Type B pancreatic cell (in vitro differentiated cells): ENCODE results near the gene CACNA1S. TPM values are rescaled to one million over a fixed set of nuclear protein-coding genes. Genes with fewer than 3 reads are reported as not detected.

Source experiments
- DNase-seq: peaks from one replicate; pipeline ENCODE4 v3.0.0; 2021; ENCODE audit warnings: mixed read lengths; ENCODE audit not compliant: unreplicated experiment; ENCODE audit errors: extremely low spot score
- H3K27ac Mint-ChIP-seq: 2 replicates; pipeline ENCODE4 v1.8.0; 2021; ENCODE audit warnings: mild to moderate bottlenecking, mixed read lengths
- H3K27me3 Mint-ChIP-seq: 2 replicates; pipeline ENCODE4 v1.8.0; 2021; ENCODE audit warnings: mixed read lengths
- H3K36me3 Mint-ChIP-seq: 2 replicates; pipeline ENCODE4 v1.8.0; 2021; ENCODE audit warnings: mixed read lengths
- H3K4me1 Mint-ChIP-seq: one replicate; pipeline ENCODE4 v1.8.0; 2021; ENCODE audit warnings: mixed read lengths; ENCODE audit not compliant: unreplicated experiment
- H3K4me3 Mint-ChIP-seq: 2 replicates; pipeline ENCODE4 v1.8.0; 2021; ENCODE audit warnings: mild to moderate bottlenecking, mixed read lengths
- H3K9me3 Mint-ChIP-seq: 2 replicates; pipeline ENCODE4 v1.8.0; 2021; ENCODE audit warnings: mixed read lengths
- total RNA-seq: library from RNA; stranded (reverse); gene quantifications from 2 replicates; pipeline ENCODE4 v1.2.1, GENCODE V29; 2021; ENCODE audit warnings: low replicate concordance
- TF ChIP-seq, protein P1 (sequence below): fragments of 200-600 bp; sonication (generic); conservative IDR thresholded peaks from 2 replicates; pipeline ENCODE4 v1.5.0; 2021; ENCODE audit warnings: antibody characterized with exemption, mild to moderate bottlenecking

Gene CACNA1S
- total RNA-seq, 1 donor from 2014 or later, result 0.12 TPM

DNA sequence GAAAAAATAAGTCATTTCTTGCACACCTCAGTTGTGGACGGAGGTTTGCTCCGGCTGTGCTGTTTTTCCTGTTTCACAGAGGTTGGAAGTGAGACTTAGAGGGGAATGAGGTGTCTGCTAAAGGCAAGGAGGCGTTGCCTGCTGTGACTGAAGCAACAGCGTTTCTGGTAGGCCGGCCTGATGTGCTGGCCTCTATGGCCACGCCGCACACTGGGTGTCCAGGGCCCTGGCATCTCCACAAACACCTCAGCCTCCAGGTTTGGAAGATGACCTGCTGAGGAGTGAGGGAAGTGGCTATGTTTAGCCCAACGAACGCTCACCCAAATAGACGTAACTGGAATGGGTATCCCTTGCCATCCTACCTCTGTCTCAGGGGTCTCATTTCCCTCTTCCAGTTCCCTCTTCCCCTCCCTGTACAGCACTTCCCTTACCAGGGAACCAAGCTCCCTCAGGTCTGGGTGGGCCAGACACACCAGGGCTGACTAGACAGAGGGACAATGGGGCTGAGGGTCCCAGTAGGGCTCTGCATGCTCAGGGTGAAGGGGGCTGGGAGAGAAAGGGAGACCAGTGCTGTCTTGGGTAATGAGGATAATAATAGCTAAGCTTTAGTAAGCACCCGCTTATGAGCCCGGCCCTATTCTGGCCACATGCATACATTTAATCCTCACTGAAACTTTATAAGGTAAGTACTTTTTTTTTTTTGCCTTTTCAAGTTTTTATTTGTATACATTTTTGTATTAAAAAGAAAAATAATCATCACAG is 11.9 kb downstream of the CACNA1S start:
- no peaks in the 10 kb centered on the region for H3K36me3 Mint-ChIP-seq
- TF ChIP-seq, protein P1, sequence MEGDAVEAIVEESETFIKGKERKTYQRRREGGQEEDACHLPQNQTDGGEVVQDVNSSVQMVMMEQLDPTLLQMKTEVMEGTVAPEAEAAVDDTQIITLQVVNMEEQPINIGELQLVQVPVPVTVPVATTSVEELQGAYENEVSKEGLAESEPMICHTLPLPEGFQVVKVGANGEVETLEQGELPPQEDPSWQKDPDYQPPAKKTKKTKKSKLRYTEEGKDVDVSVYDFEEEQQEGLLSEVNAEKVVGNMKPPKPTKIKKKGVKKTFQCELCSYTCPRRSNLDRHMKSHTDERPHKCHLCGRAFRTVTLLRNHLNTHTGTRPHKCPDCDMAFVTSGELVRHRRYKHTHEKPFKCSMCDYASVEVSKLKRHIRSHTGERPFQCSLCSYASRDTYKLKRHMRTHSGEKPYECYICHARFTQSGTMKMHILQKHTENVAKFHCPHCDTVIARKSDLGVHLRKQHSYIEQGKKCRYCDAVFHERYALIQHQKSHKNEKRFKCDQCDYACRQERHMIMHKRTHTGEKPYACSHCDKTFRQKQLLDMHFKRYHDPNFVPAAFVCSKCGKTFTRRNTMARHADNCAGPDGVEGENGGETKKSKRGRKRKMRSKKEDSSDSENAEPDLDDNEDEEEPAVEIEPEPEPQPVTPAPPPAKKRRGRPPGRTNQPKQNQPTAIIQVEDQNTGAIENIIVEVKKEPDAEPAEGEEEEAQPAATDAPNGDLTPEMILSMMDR, result no peak
- peaks cover 17% of the 10 kb centered on the region for H3K4me1 Mint-ChIP-seq
- H3K27ac Mint-ChIP-seq, result no peak overlapping the region
- no peaks in the 10 kb centered on the region for H3K9me3 Mint-ChIP-seq
- H3K4me3 Mint-ChIP-seq, result no peak overlapping the region
- H3K27me3 Mint-ChIP-seq, result no peaks in the 10 kb centered on the region
- no peak for DNase-seq

DNA sequence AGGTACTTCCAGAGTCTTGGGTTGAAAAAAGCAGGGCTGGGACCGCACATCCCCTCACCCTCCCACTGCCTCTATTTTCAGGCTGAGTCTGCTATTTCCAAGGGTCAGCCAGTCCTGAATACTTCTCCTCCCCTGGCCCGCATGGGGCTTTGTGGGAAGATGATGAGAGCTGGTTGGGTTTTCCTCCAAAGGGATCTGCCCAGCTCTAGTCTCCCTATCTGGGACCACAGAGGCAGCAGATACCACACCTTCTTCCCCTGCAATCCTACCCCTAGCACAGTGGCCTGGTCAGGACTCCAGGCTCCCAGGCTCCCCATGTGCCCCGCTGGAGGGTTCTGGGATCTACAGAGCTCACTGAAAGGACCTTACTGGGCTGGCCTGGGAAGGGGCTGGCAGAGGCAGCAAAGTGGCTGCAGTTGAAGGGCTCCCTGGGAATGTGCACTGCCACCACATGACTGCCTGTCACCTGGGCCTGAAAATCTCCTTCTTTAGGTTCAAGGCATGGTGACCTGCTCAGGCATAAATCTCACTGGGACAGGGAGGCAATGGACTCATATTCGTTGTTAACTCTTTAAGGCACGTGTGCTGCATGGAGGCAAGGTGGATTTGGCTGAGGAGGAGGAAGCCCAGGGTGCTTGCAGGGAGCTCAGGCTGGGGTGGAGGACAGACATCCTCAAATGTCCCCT is 13.1 kb downstream of the CACNA1S start:
- H3K36me3 Mint-ChIP-seq, result no peaks in the 10 kb centered on the region

DNA sequence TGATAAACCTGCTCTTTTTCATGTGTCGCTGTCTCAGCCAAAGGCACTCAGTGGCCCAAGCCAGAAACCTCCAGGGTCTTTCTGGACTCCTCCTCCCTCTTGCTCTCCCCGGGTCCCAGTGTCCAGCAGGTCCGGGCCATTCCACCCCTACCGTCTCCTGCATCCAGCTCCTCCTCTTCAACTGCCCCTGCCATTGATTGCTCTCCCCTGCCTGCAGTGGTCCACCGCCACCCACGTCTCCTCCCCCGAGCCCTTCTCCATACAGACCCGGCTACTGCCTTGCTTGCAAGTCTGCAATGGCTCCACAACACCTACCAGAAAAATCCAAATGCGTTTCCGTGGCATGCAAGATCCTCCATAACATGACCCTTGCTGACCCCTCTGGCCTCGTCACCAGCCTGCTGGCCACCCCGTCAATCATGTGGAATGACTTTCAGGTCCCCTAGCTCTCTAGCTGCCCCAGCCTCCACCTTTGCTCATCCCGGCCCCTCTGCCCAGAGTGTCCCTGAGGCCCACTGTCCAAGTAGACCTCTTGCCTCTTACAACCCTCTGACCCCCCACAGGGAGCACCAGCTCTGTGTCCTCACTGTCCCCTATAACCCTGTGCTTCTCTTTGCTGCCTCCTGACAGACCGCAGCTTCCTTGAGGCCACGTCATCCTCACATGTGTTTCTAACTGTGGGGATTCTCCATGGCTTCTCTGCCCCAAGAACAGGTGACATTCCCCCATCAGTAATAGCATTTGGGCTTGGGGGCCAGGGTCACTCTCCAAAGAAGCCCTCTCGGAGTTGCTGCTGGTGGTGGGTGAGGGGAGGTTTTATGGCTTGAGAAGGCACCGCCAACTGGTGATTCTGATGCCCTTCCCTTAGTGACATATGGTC is 15.0 kb downstream of the CACNA1S start:
- TF ChIP-seq, protein P1, result no peak
- Mint-ChIP-seq H3K36me3 (no peaks in the 10 kb centered on the region), H3K27me3 (no peaks in the 10 kb centered on the region), H3K9me3 (no peaks in the 10 kb centered on the region), H3K4me3 (no peak overlapping the region), H3K27ac (no peak overlapping the region), H3K4me1 (peaks cover 10% of the 10 kb centered on the region)
- DNase-seq, result no peak

More for the DNA sequence above, 13.1 kb downstream of the CACNA1S start:
- TF ChIP-seq, protein P1, result no peak
- Mint-ChIP-seq H3K27ac (no peak overlapping the region), H3K4me1 (peaks cover 12% of the 10 kb centered on the region), H3K9me3 (no peaks in the 10 kb centered on the region), H3K4me3 (no peak overlapping the region), H3K27me3 (no peaks in the 10 kb centered on the region)
- no peak for DNase-seq

DNA sequence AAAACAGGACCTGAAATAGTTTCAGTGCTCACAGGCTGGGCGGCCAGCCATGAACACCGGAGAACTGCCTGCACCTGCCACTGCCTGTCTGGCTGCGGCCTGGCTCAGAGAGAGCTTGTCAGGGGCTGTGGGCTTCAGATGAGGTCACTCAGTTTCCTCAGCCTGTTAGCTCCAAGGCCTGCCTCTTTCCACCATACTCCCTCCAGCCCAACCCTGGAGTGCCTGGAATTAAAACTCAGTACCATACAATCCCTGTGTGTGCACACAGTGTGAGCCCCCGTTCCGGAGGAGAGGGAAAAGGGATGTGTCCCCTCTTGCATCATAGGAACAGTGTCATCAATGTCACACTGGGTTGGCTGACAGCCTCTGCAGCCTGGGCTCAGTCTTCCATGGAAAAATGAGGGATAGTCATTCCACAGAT is 16.2 kb downstream of the CACNA1S start:
- Mint-ChIP-seq H3K27me3 (no peaks in the 10 kb centered on the region), H3K4me3 (no peak overlapping the region), H3K27ac (no peak overlapping the region), H3K9me3 (no peaks in the 10 kb centered on the region), H3K36me3 (no peaks in the 10 kb centered on the region), H3K4me1 (peaks cover 10% of the 10 kb centered on the region)
- no peak for DNase-seq
- TF ChIP-seq, protein P1, result no peak

DNA sequence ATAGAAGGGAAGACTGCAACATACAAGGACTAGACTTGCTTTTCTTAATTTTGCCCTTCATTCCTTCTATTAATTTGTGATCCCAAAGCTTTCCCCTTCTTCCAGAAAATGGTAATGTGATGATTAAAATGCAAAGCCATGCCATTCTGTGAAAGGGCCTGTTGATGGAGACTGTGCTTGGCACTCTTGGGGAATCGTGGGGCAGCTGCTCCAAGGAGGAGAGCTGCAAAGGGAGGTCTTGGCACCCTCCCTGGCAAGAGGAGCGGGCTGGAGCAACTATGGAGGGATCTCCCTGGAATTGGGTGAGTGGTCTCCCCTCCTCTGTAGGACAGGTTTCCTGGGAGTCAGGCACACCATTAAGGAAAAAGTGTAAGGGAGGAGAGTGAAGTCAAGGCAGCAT is 16.6 kb downstream of the CACNA1S start:
- no peaks in the 10 kb centered on the region for H3K36me3 Mint-ChIP-seq
- peak overlapping the region; percentile 64 for H3K27ac Mint-ChIP-seq
- TF ChIP-seq, protein P1, result no peak
- H3K4me1 Mint-ChIP-seq, result peaks cover 10% of the 10 kb centered on the region
- no peak overlapping the region for H3K4me3 Mint-ChIP-seq
- DNase-seq, result no peak
- H3K9me3 Mint-ChIP-seq, result no peaks in the 10 kb centered on the region
- H3K27me3 Mint-ChIP-seq, result no peaks in the 10 kb centered on the region
